Fibroblast of skin of right quadriceps (primary cell): ENCODE measurements around the gene CFAP77.

ENCODE experiments used
- DNase-seq: peaks from one replicate; pipeline ENCODE4 v3.0.0-alpha.2; 2013

The CFAP77 gene

DNA sequence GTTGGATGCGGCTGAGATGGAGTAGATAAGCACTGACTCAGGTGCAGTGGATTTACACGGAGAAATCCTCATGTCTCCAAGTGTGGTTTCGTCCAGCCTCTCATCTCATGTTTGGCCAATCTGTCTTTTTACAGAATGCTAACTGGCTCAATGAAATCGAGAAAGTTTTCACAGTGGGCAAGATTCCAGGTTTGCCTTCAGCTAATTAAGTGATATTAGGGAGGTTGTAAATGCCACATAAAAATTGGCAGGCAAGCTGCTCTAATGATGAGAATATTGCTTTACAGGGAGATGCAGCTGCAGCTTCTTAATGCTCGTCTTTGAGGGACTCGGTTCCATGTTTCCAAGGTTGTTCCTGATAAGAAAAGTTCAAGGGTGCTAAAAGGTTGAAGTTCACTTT lies 196.1 kb downstream of the CFAP77 start:
- no peak for DNase-seq

- no peak for DNase-seq
These were observed 199.2 kb downstream of the CFAP77 start for GRCh38 chr9:132609184-132609583.

- DNase-seq, result peak; percentile 93
These were observed 199.8 kb downstream of the CFAP77 start for GRCh38 chr9:132609829-132610228.

DNA sequence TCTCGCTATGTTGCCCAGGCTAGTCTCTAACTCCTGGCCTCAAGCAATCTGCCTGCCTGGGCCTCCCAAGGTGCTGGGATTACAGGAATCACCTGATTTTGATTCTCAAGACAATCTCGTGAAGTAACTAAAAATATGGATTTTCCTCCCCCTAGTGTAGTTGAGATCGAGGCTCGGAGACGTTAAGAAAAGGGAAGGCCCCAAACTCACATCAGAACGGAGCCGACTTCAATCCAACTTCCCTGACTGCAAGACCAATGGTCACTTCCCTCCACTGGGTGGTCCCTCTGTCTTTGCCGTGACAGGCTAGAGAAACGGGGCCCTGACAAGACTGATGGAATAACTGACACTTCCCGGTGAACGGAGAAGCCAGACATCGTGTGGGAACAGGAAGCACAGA lies 200.7 kb downstream of the CFAP77 start:
- no peak for DNase-seq

GRCh38 chr9:132614324-132614723 lies 204.3 kb downstream of the CFAP77 start:
- no peak for DNase-seq

DNA sequence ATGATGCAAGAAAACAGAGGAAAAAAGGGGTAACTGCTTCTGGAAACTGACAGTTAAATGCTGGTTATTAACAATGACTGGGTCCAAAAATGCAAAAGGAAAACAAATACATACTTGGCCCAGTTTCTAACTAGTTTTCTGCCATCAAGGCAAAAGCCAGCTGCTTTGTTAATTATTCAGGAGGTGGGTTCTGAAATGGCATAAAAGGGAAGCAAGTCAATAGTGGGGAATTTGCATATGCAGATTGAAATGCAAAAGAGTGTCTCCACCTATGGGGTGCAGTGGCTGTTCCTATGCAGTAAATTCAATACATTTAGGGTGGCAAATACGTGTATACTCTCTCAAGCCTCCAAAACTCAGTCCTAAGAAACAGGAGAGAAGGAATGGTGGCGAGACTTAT lies 205.8 kb downstream of the CFAP77 start:
- DNase-seq, result no peak

GRCh38 chr9:132616725-132617124 lies 206.7 kb downstream of the CFAP77 start:
- DNase-seq, result no peak

GRCh38 chr9:132622159-132622558 lies 212.1 kb downstream of the CFAP77 start:
- peak; percentile 62 for DNase-seq
